IPS-NIHi7 (cell line): ENCODE data around the gene IMMP2L.

Experiments used
- DNase-seq: peaks from one replicate; pipeline ENCODE4 v3.0.0; 2012; ENCODE audit warnings: mixed read lengths; ENCODE audit errors: extremely low spot score

The IMMP2L gene

GRCh38 chr7:111029574-111030251 lies 532.6 kb downstream of the IMMP2L start:
- no peak for DNase-seq

GRCh38 chr7:111029141-111029572 lies 533.1 kb downstream of the IMMP2L start:
- DNase-seq, result no peak

- no peak for DNase-seq
These were observed 534.9 kb downstream of the IMMP2L start for GRCh38 chr7:111027396-111027795.

GRCh38 chr7:111026806-111027205 lies 535.5 kb downstream of the IMMP2L start:
- DNase-seq, result no peak

- no peak for DNase-seq
These were observed 535.9 kb downstream of the IMMP2L start for GRCh38 chr7:111026343-111026742.

GRCh38 chr7:111025006-111025405 lies 537.3 kb downstream of the IMMP2L start:
- no peak for DNase-seq

- peak; percentile 14 for DNase-seq
These were observed 543.1 kb downstream of the IMMP2L start for GRCh38 chr7:111018960-111019736.

- no peak for DNase-seq
These were observed 543.8 kb downstream of the IMMP2L start for GRCh38 chr7:111018447-111018846.

GRCh38 chr7:111014079-111014478 lies 548.2 kb downstream of the IMMP2L start:
- DNase-seq, result no peak

- no peak for DNase-seq
These were observed 549.3 kb downstream of the IMMP2L start for GRCh38 chr7:111012799-111013675.

GRCh38 chr7:111012149-111012548 lies 550.1 kb downstream of the IMMP2L start:
- no peak for DNase-seq

- no peak for DNase-seq
These were observed 550.8 kb downstream of the IMMP2L start for GRCh38 chr7:111011520-111011919.

- no peak for DNase-seq
These were observed 551.5 kb downstream of the IMMP2L start for GRCh38 chr7:111010798-111011197.

GRCh38 chr7:111009526-111010040 lies 552.7 kb downstream of the IMMP2L start:
- DNase-seq, result no peak

- DNase-seq, result no peak
These were observed 555.6 kb downstream of the IMMP2L start for GRCh38 chr7:111006691-111007090.

- DNase-seq, result no peak
These were observed 556.3 kb downstream of the IMMP2L start for GRCh38 chr7:111006040-111006439.

GRCh38 chr7:111005445-111005844 lies 556.8 kb downstream of the IMMP2L start:
- no peak for DNase-seq

GRCh38 chr7:111004310-111004901 lies 557.9 kb downstream of the IMMP2L start:
- no peak for DNase-seq

- DNase-seq, result no peak
These were observed 558.4 kb downstream of the IMMP2L start for GRCh38 chr7:111003883-111004282.

- no peak for DNase-seq
These were observed 568.0 kb downstream of the IMMP2L start for GRCh38 chr7:110994028-110994967.
